PC-3 (cell line): ENCODE measurements around the gene STXBP4. TPM values are rescaled to one million over a fixed set of nuclear protein-coding genes. Genes with fewer than 3 reads are reported as not detected.

ENCODE experiments used
- ATAC-seq: fragments of 200-7000 bp; cut with Tn5 transposase; 2 replicates; pipeline ENCODE4 v1.9.1; 2020; ENCODE audit warnings: mild to moderate bottlenecking, moderate library complexity
- BruUV-seq: library from RNA; stranded (reverse); fragments of 400-500 nt; replicated peaks from 2 replicates; lab custom pipeline; 2021; lab: Mats Ljungman, UMichigan
- CTCF ChIA-PET: fragments of 300-600 bp; sonication (Branson Sonifier 250); formaldehyde crosslinking; loops from one replicate; lab custom pipeline; 2022; ENCODE audit warnings: antibody characterized with exemption; lab: Charles Lee
- POLR2A ChIA-PET: fragments of 300-600 bp; sonication (Branson Sonifier 250); formaldehyde crosslinking; loops from one replicate; lab custom pipeline; 2022; ENCODE audit warnings: antibody characterized with exemption; ENCODE audit not compliant: unreplicated experiment; lab: Charles Lee
- DNase-seq: peaks from one replicate; pipeline ENCODE4 v3.0.0-alpha.2; 2015
- H2AFZ ChIP-seq: fragments of 300-600 bp; sonication (generic); 2 replicates; pipeline ENCODE4 v1.6.0; 2016; ENCODE audit warnings: antibody characterized with exemption, low read length
- H3F3A ChIP-seq: fragments of 300-600 bp; sonication (generic); one replicate; pipeline ENCODE4 v1.6.0; 2017; ENCODE audit warnings: antibody characterized with exemption, low read length, control low read depth, mild to moderate bottlenecking; ENCODE audit not compliant: unreplicated experiment
- H3K27ac ChIP-seq: fragments of 300-600 bp; sonication (generic); 2 replicates; pipeline ENCODE4 v1.5.1; 2016; ENCODE audit warnings: mild to moderate bottlenecking, low read length
- H3K27me3 ChIP-seq: fragments of 300-600 bp; sonication (generic); 2 replicates; pipeline ENCODE4 v1.6.1; 2016; ENCODE audit warnings: low read length, mixed read lengths
- H3K36me3 ChIP-seq: fragments of 300-600 bp; sonication (generic); 2 replicates; pipeline ENCODE4 v1.6.1; 2016; ENCODE audit warnings: low read depth, mixed run types, low read length, mixed read lengths
- H3K4me1 ChIP-seq: fragments of 300-600 bp; sonication (generic); 2 replicates; pipeline ENCODE4 v1.5.1; 2016; ENCODE audit warnings: low read length; ENCODE audit not compliant: insufficient read depth
- H3K4me2 ChIP-seq: fragments of 300-600 bp; sonication (generic); 2 replicates; pipeline ENCODE4 v1.6.0; 2016; ENCODE audit warnings: low read length
- H3K4me3 ChIP-seq: fragments of 300-600 bp; sonication (generic); 2 replicates; pipeline ENCODE4 v1.5.1; 2016; ENCODE audit warnings: mild to moderate bottlenecking, low read length, mixed read lengths
- H3K79me2 ChIP-seq: fragments of 300-600 bp; sonication (generic); 2 replicates; pipeline ENCODE4 v1.6.1; 2017; ENCODE audit warnings: low read length, mixed read lengths
- H3K9ac ChIP-seq: fragments of 300-600 bp; sonication (generic); 2 replicates; pipeline ENCODE4 v1.6.0; 2016; ENCODE audit warnings: mild to moderate bottlenecking, low read length
- H3K9me2 ChIP-seq: fragments of 300-600 bp; sonication (generic); replicated peaks from 2 replicates; pipeline ENCODE4 v1.6.1; 2016; ENCODE audit warnings: mixed run types, low read length, mixed read lengths
- H3K9me3 ChIP-seq: fragments of 300-600 bp; sonication (generic); 2 replicates; pipeline ENCODE4 v1.6.1; 2016; ENCODE audit warnings: low read length, mixed read lengths
- H4K20me1 ChIP-seq: fragments of 300-600 bp; sonication (generic); 2 replicates; pipeline ENCODE4 v1.6.1; 2016; ENCODE audit warnings: low read length, mixed read lengths
- EZH2 ChIP-seq: fragments of 300-600 bp; sonication (generic); IDR thresholded peaks from one replicate; pipeline ENCODE4 v1.6.1; 2017; ENCODE audit warnings: antibody characterized with exemption, mild to moderate bottlenecking, low read length; ENCODE audit not compliant: unreplicated experiment
- EZH2phosphoT487 ChIP-seq: fragments of 300-600 bp; sonication (generic); IDR thresholded peaks from 2 replicates; pipeline ENCODE4 v1.6.1; 2018; ENCODE audit warnings: mild to moderate bottlenecking, antibody characterized with exemption, low read length, borderline replicate concordance
- intact Hi-C: fragments of 100-400 bp; cut with micrococcal nuclease; formaldehyde crosslinking; loops from 2 replicates; pipeline ENCODE4 v1.9.0; 2023
- total RNA-seq: library from RNA; depleted of rRNA; stranded (reverse); fragments of >200 nt; gene quantifications from 2 replicates; pipeline ENCODE4 v1.2.3, GENCODE V29; 2014
- TF ChIP-seq, protein P1 (sequence below): fragments of 300-600 bp; sonication (generic); conservative IDR thresholded peaks from 2 replicates; pipeline ENCODE4 v1.5.1; 2017; ENCODE audit warnings: antibody characterized with exemption, low read depth, mild to moderate bottlenecking, low read length

STXBP4 gene
- total RNA-seq, 1 experiment from 2014 or later: 6.2 TPM

DNA sequence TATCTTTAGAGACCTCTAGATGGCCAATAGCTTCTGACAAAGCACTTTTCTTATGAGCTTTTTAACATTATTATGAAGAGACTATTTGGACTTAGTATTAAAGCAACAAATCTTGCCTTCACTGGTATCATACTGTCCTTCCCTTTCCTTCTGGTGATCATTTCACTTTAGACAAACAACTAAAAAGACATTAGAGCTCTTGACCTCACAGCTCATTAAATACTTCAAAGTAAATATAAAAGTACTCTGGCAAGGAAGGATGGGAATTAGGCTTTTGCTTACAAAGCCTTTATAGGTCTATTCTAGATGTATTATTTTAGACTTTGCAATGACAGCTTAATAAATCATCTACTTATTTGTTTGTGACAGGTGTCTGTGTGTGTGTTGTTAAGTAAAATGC lies 11.1 kb downstream of the STXBP4 start:
- Histone ChIP-seq H3K36me3 (peaks cover 8% of the 10 kb centered on the region; the same call in 1 of the 2 replicates), H3K27ac (no peak overlapping the region), H3K9me2 (no peaks in the 10 kb centered on the region), H2AFZ (no peak overlapping the region), H3K4me1 (no peaks in the 10 kb centered on the region), H3K4me3 (no peak overlapping the region), H3K9ac (no peak overlapping the region), H3K79me2 (0 out of 2 replicates have a peak, but pooled peaks cover 1% of the 10 kb centered on the region), H3K9me3 (peaks cover 8% of the 10 kb centered on the region; the same call in 1 of the 2 replicates), H3K27me3 (no peaks in the 10 kb centered on the region), H3F3A (no peaks in the 10 kb centered on the region), H4K20me1 (no peaks in the 10 kb centered on the region), H3K4me2 (no peak overlapping the region)
- BruUV-seq: no TSS peak
- intact Hi-C loops: no loop called here
- POLR2A ChIA-PET: no interaction called here
- DNase-seq: no peak
- TF ChIP-seq, protein P1, sequence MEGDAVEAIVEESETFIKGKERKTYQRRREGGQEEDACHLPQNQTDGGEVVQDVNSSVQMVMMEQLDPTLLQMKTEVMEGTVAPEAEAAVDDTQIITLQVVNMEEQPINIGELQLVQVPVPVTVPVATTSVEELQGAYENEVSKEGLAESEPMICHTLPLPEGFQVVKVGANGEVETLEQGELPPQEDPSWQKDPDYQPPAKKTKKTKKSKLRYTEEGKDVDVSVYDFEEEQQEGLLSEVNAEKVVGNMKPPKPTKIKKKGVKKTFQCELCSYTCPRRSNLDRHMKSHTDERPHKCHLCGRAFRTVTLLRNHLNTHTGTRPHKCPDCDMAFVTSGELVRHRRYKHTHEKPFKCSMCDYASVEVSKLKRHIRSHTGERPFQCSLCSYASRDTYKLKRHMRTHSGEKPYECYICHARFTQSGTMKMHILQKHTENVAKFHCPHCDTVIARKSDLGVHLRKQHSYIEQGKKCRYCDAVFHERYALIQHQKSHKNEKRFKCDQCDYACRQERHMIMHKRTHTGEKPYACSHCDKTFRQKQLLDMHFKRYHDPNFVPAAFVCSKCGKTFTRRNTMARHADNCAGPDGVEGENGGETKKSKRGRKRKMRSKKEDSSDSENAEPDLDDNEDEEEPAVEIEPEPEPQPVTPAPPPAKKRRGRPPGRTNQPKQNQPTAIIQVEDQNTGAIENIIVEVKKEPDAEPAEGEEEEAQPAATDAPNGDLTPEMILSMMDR: no peak
- TF ChIP-seq EZH2: no peak
- TF ChIP-seq EZH2phosphoT487: no peak
- no peak for ATAC-seq
- CTCF ChIA-PET: no interaction called here

DNA sequence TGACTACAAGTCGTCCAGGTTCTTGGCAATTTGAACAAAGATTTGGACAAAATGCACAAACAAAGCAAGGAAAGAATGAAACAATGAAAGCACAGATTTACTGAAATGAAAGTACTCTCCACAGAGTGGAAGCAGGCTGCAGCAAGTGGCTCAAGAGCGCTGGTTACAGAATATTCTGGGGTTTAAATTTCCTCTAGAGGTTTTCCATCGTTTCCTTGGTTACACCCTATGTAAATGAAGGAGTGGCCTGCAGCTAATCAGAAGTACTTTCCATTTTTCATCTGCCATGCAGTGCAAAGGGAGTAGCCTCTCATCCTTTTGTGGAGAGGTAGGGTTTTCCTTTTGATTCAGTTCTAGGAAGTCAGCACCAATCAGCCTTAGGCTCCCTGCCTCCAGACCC lies 11.8 kb downstream of the STXBP4 start:
- H3K4me2 ChIP-seq: no peak overlapping the region
- POLR2A ChIA-PET: no interaction called here
- no peaks in the 10 kb centered on the region for H3K27me3 ChIP-seq
- peaks cover 8% of the 10 kb centered on the region; the same call in 1 of the 2 replicates for H3K36me3 ChIP-seq
- intact Hi-C loops: no loop called here
- TF ChIP-seq EZH2phosphoT487: no peak
- TF ChIP-seq EZH2: no peak
- TF ChIP-seq, protein P1: no peak
- H3K4me1 ChIP-seq: no peaks in the 10 kb centered on the region
- H3K9me2 ChIP-seq: no peaks in the 10 kb centered on the region
- no peak overlapping the region for H3K27ac ChIP-seq
- no peak for DNase-seq
- H3K9ac ChIP-seq: no peak overlapping the region
- no peaks in the 10 kb centered on the region for H3K79me2 ChIP-seq
- peaks cover 8% of the 10 kb centered on the region; the same call in 1 of the 2 replicates for H3K9me3 ChIP-seq
- no peaks in the 10 kb centered on the region for H3F3A ChIP-seq
- H2AFZ ChIP-seq: no peak overlapping the region
- CTCF ChIA-PET: no interaction called here
- H3K4me3 ChIP-seq: no peak overlapping the region
- H4K20me1 ChIP-seq: no peaks in the 10 kb centered on the region
- no TSS peak for BruUV-seq
- no peak for ATAC-seq

DNA sequence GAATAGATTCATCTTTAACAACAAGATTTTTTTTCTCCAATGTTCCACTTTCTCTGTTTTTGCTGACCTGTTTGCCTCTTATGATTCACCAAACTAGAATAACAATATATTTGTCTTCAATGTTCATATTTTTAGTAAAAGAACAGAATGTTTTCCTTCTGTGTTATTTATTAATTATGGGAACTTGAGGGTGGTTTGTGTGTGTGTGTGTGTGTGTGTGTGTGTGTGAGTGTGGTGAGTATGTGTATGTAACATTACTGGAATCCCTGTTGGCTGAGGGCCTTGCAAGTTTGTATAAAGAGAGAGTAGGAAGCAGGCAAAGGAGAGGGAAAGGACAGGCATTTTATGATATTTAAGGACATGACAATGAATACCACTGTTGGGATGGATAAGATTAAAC lies 13.8 kb downstream of the STXBP4 start:
- DNase-seq (no peak), ATAC-seq (no peak)
- no peak overlapping the region for H3K27ac ChIP-seq

More for the DNA sequence above, 13.8 kb downstream of the STXBP4 start:
- Histone ChIP-seq H3K27me3 (no peaks in the 10 kb centered on the region), H4K20me1 (no peaks in the 10 kb centered on the region), H3K9me3 (peaks cover 8% of the 10 kb centered on the region; the same call in 1 of the 2 replicates), H3K4me1 (no peaks in the 10 kb centered on the region), H3K9ac (no peak overlapping the region), H3K79me2 (no peaks in the 10 kb centered on the region), H3F3A (no peaks in the 10 kb centered on the region), H2AFZ (no peak overlapping the region), H3K4me2 (no peak overlapping the region), H3K36me3 (peaks cover 8% of the 10 kb centered on the region), H3K4me3 (no peak overlapping the region), H3K9me2 (no peaks in the 10 kb centered on the region)
- no peak for TF ChIP-seq EZH2phosphoT487
- TF ChIP-seq, protein P1: no peak
- no peak for TF ChIP-seq EZH2
- BruUV-seq: no TSS peak
- CTCF ChIA-PET: no interaction called here
- intact Hi-C loops: no loop called here
- POLR2A ChIA-PET: no interaction called here
